SK-N-MC (cell line): ENCODE measurements around the gene FCHSD2.

ENCODE experiments used
- EZH2 ChIP-seq: fragments of 200-600 bp; sonication (generic); IDR thresholded peaks from one replicate; pipeline ENCODE4 v1.6.1; 2017; ENCODE audit warnings: antibody characterized with exemption
- FOXP2 ChIP-seq: optimal IDR thresholded peaks from 2 replicates; pipeline ENCODE3; 2011; ENCODE audit warnings: mild to moderate bottlenecking, moderate library complexity; ENCODE audit not compliant: insufficient read depth; ENCODE audit errors: extremely low read length, control extremely low read depth
- POLR2AphosphoS5 ChIP-seq: IDR thresholded peaks from 2 replicates; pipeline ENCODE4 v1.6.1; 2012; ENCODE audit warnings: mild to moderate bottlenecking, low read depth, low read length, borderline replicate concordance

GRCh38 chr11:72799441-72799840 lies 342.7 kb downstream of the FCHSD2 start:
- TF ChIP-seq EZH2 = no peak
- TF ChIP-seq POLR2AphosphoS5 = no peak
- TF ChIP-seq FOXP2 = no peak
